ENCODE results near the gene SEMA3D.

Gene SEMA3D

DNA sequence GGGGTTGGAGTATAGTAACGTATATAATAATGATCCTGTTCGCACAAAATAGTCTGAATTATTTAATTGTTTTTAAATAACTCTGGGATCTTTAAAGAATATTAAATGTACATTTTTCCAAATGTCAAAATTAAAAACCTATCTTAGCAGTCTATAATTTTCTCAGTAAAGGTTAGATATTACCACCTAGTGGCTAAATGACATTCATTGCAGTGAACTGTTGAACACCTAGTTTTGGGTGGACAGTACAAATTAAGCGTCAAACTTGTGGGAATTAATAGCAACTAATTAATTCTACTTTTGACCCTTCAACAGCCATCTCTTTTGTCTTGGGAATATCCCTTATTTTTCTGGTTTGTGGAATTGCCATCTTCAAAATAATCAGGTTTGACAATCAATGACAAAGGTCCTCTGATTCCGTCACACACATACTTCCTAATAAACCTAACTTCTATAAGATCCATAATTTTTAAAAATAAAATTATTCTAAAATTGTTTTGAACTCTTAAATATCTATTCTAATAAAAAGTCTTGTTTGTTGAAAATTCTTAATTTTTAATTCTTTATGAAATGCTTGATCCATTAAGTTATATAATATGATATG, 165.7 kb downstream of the SEMA3D start:
- peak in 1 of 2 experiments; percentile 38 for DNase-seq (ENCODE audit: low spot score in 2 of 2)
- Histone ChIP-seq H3K27me3 (ENCODE audit: low read depth) (no peaks in the 10 kb centered on the region), H3K4me1 (peaks cover 15% of the 10 kb centered on the region), H3K36me3 (replicated peaks) (no peaks in the 10 kb centered on the region), H3K4me3 (no peak overlapping the region), H3K9me3 (no peaks in the 10 kb centered on the region)
- in situ Hi-C loops (cut with MboI; ENCODE audit: low sequenced_read_pairs), result loop anchor here (10.0 to 25.0 kb wide), 2 partner anchors 234 to 1046 kb away; no protein-coding TSS in a partner anchor

GRCh38 chr7:85019778-85020177, 167.1 kb downstream of the SEMA3D start:
- in situ Hi-C loops (cut with MboI; ENCODE audit: low sequenced_read_pairs), result loop anchor here (10.0 to 25.0 kb wide), 2 partner anchors 232 to 1045 kb away; no protein-coding TSS in a partner anchor
- DNase-seq (ENCODE audit: low spot score in 2 of 2), result no peak
- Histone ChIP-seq H3K4me1 (peaks cover 10% of the 10 kb centered on the region; the same call in 1 of the 2 replicates), H3K36me3 (replicated peaks) (no peaks in the 10 kb centered on the region), H3K27me3 (ENCODE audit: low read depth) (no peaks in the 10 kb centered on the region), H3K9me3 (no peaks in the 10 kb centered on the region), H3K4me3 (no peak overlapping the region)

DNA sequence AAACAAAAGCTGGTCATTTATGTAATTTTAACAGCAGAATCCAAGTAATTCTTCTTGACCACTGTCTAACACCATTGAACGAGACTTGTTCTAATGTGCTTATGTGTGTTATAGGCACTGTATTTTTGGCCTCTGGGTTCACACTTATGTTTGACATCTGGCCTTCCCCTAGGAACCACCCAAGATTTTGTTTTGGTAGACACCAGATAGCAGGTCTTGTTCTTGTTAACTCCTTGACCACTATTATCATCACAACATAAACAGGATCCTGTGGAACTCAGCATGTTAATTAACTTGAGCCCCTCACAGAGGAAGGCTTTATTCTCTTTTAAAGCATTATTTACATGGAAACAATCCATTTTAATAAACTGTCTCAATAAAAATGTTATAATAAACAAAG, 167.7 kb downstream of the SEMA3D start:
- no peak for DNase-seq (ENCODE audit: low spot score in 2 of 2)
- in situ Hi-C loops (cut with MboI; ENCODE audit: low sequenced_read_pairs), result loop anchor here (25.0 kb wide), 1 partner anchor 232 kb away; no protein-coding TSS in a partner anchor
- H3K27me3 ChIP-seq (ENCODE audit: low read depth), result no peaks in the 10 kb centered on the region

GRCh38 chr7:85018498-85018897, 168.4 kb downstream of the SEMA3D start:
- Histone ChIP-seq H3K4me1 (peaks cover 10% of the 10 kb centered on the region; the same call in 1 of the 2 replicates), H3K9me3 (no peaks in the 10 kb centered on the region), H3K27me3 (ENCODE audit: low read depth) (no peaks in the 10 kb centered on the region), H3K4me3 (no peak overlapping the region), H3K36me3 (replicated peaks) (no peaks in the 10 kb centered on the region)
- in situ Hi-C loops (cut with MboI; ENCODE audit: low sequenced_read_pairs), result loop anchor here (25.0 kb wide), 1 partner anchor 231 kb away; no protein-coding TSS in a partner anchor
- no peak for DNase-seq (ENCODE audit: low spot score in 2 of 2)

More for the DNA sequence above, 167.7 kb downstream of the SEMA3D start:
- peaks cover 10% of the 10 kb centered on the region; the same call in 1 of the 2 replicates for H3K4me1 ChIP-seq
- no peaks in the 10 kb centered on the region for H3K36me3 ChIP-seq (replicated peaks)
- no peaks in the 10 kb centered on the region for H3K9me3 ChIP-seq
- H3K4me3 ChIP-seq, result no peak overlapping the region

GRCh38 chr7:85016286-85016685, 170.6 kb downstream of the SEMA3D start:
- in situ Hi-C loops (cut with MboI; ENCODE audit: low sequenced_read_pairs), result loop anchor here (25.0 kb wide), 1 partner anchor 229 kb away; no protein-coding TSS in a partner anchor
- no peak for DNase-seq (ENCODE audit: low spot score in 2 of 2)
- Histone ChIP-seq H3K9me3 (no peaks in the 10 kb centered on the region), H3K36me3 (replicated peaks) (no peaks in the 10 kb centered on the region), H3K27me3 (ENCODE audit: low read depth) (no peaks in the 10 kb centered on the region), H3K4me1 (peaks cover 10% of the 10 kb centered on the region; the same call in 1 of the 2 replicates), H3K4me3 (no peak overlapping the region)

- in situ Hi-C loops (cut with MboI; ENCODE audit: low sequenced_read_pairs), result loop anchor here (25.0 kb wide), 1 partner anchor 228 kb away; no protein-coding TSS in a partner anchor
- Histone ChIP-seq H3K27me3 (ENCODE audit: low read depth) (no peaks in the 10 kb centered on the region), H3K36me3 (replicated peaks) (no peaks in the 10 kb centered on the region), H3K9me3 (no peaks in the 10 kb centered on the region), H3K4me1 (peaks cover 10% of the 10 kb centered on the region; the same call in 1 of the 2 replicates), H3K4me3 (no peak overlapping the region)
- peak in 1 of 2 experiments; percentile 30 for DNase-seq (ENCODE audit: low spot score in 2 of 2)
These were observed 171.8 kb downstream of the SEMA3D start for GRCh38 chr7:85014936-85015660.

DNA sequence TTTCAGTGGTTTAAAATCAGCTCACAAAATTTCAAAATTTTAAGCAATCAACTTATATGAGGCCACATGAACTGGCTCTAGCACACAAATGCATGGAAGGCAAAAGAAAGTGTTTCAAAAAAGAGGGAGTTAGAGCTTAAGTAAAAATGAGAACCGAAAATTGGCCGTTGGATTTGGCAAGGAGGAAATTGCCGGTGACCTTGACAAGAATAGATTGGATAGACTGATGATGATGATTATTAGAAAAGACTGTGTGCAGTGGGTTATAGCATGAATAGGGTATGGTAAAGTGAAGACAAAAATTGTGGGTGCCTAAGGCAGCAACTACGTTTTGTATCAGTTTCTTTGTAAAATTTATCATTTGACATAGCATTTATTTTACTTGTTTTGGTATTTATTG, 175.7 kb downstream of the SEMA3D start:
- no peaks in the 10 kb centered on the region for H3K36me3 ChIP-seq (replicated peaks)
- in situ Hi-C loops (cut with MboI; ENCODE audit: low sequenced_read_pairs), result loop anchor here (25.0 kb wide), 1 partner anchor 224 kb away; no protein-coding TSS in a partner anchor
- DNase-seq (ENCODE audit: low spot score in 2 of 2), result no peak
- H3K4me1 ChIP-seq, result no peaks in the 10 kb centered on the region
- no peaks in the 10 kb centered on the region for H3K27me3 ChIP-seq (ENCODE audit: low read depth)
- H3K4me3 ChIP-seq, result no peak overlapping the region
- no peaks in the 10 kb centered on the region for H3K9me3 ChIP-seq

DNA sequence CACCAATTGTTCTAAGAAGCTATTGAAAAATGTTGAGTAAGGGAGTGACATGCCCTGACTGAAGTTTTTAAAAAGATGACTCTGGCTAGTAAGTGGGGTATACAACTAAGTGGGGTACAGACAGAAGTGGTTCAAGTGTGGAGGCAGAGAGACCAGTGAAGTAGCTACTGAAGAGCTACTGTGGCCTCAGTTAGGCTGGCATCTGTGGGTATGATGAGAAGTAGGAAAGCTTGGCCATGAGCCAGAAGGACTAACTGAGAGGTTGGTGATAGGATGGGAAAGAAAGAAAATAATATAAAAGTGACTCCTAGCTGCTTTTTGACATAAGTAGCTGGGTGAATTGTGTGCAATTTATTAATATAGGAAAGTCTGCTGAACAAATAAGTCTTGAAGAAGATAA, 176.6 kb downstream of the SEMA3D start:
- Histone ChIP-seq H3K27me3 (ENCODE audit: low read depth) (no peaks in the 10 kb centered on the region), H3K4me3 (no peak overlapping the region), H3K9me3 (no peaks in the 10 kb centered on the region), H3K36me3 (replicated peaks) (no peaks in the 10 kb centered on the region), H3K4me1 (no peaks in the 10 kb centered on the region)
- DNase-seq (ENCODE audit: low spot score in 2 of 2), result no peak
- in situ Hi-C loops (cut with MboI; ENCODE audit: low sequenced_read_pairs), result loop anchor here (25.0 kb wide), 1 partner anchor 223 kb away; no protein-coding TSS in a partner anchor

DNA sequence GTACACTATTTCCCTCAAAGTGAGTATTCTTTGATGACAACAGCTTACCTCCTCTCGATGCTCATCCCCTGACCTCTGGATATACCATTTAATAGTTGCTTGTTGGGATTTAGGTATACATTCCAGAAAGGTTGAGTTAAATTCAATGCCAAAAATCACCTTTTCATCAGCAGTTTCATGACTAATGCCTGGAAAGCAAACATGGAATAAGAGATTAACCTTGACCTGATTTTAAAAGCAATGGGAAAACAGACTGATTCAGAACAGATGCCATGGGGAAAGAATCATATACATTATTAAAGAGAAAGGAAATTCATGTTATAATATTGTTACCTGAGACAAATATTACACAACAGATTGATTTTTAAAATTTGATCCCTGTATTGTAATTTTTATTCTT, 180.1 kb downstream of the SEMA3D start:
- H3K9me3 ChIP-seq, result no peaks in the 10 kb centered on the region
- peaks cover 8% of the 10 kb centered on the region; the same call in 1 of the 2 replicates for H3K4me1 ChIP-seq
- in situ Hi-C loops (cut with MboI; ENCODE audit: low sequenced_read_pairs), result loop anchor here (25.0 kb wide), 1 partner anchor 219 kb away; no protein-coding TSS in a partner anchor
- no peaks in the 10 kb centered on the region for H3K36me3 ChIP-seq (replicated peaks)
- no peak for DNase-seq (ENCODE audit: low spot score in 2 of 2)
- no peaks in the 10 kb centered on the region for H3K27me3 ChIP-seq (ENCODE audit: low read depth)
- no peak overlapping the region for H3K4me3 ChIP-seq

DNA sequence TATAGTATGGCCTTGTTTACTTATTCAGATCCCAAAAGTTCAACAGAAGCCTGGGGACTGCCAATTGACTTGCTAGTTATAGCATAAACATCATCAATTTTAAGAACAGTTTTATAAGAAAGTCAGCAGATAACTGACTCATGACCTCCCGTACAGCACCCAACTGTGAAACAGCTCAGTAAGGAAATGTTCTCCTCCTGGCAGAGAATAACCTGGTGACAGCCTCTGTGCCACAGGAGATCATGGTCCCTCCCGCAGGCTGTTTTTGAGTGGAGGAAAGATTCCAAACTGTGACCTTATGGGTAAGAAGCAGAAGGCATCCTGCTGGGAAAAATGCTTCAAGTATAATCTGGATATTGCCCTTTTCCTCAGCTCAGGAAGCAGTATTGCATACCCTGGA, 182.5 kb downstream of the SEMA3D start:
- DNase-seq (ENCODE audit: low spot score in 2 of 2), result no peak
- Histone ChIP-seq H3K4me1 (peaks cover 31% of the 10 kb centered on the region), H3K4me3 (no peak overlapping the region), H3K36me3 (replicated peaks) (no peaks in the 10 kb centered on the region), H3K9me3 (no peaks in the 10 kb centered on the region), H3K27me3 (ENCODE audit: low read depth) (no peaks in the 10 kb centered on the region)
- in situ Hi-C loops (cut with MboI; ENCODE audit: low sequenced_read_pairs), result loop anchor here (25.0 kb wide), 1 partner anchor 217 kb away; no protein-coding TSS in a partner anchor

DNA sequence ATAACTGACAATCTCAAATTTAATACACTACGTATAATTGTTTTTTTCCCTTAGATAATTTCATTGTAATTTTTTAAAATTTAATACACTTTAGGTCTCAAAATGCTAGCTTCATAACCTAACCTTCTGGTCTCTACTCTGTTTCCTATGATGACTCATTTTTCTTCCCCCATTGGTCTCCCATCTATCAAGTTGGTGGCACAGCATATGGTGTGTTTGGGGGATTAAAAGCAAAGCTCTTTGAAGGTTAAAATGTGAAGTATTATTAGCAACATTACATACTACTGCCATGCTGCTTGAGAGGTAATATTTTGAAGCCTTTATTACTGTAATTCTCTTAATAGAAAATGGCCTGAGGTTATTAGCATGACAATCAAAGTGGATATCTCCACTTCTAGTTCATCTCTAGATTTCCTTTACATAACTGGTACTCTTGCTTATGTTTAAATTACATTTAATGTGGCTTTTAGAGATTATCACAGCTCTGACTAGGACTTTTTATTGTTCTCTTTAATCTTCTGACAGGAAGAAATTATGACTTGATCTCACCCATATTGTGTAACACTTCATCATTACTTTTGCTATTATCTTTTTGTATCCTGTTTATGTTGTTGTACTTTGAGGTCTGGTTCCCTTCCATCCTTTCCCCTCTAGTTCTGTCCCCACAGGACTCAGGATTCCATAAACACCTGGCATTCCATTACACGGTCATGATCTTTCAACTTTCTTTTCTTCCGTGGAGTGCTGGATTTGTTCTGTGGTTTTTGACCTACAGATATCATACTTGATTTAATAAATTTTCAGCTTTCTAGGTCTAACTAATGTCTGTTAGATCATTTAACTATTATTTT, 185.1 kb downstream of the SEMA3D start:
- no peak overlapping the region for H3K4me3 ChIP-seq
- peaks cover 42% of the 10 kb centered on the region for H3K4me1 ChIP-seq
- peak in 1 of 2 experiments; percentile 39 for DNase-seq (ENCODE audit: low spot score in 2 of 2)
- no peaks in the 10 kb centered on the region for H3K9me3 ChIP-seq
- no peaks in the 10 kb centered on the region for H3K36me3 ChIP-seq (replicated peaks)
- no peaks in the 10 kb centered on the region for H3K27me3 ChIP-seq (ENCODE audit: low read depth)
- in situ Hi-C loops (cut with MboI; ENCODE audit: low sequenced_read_pairs), result loop anchor here (25.0 kb wide), 1 partner anchor 214 kb away; no protein-coding TSS in a partner anchor

DNA sequence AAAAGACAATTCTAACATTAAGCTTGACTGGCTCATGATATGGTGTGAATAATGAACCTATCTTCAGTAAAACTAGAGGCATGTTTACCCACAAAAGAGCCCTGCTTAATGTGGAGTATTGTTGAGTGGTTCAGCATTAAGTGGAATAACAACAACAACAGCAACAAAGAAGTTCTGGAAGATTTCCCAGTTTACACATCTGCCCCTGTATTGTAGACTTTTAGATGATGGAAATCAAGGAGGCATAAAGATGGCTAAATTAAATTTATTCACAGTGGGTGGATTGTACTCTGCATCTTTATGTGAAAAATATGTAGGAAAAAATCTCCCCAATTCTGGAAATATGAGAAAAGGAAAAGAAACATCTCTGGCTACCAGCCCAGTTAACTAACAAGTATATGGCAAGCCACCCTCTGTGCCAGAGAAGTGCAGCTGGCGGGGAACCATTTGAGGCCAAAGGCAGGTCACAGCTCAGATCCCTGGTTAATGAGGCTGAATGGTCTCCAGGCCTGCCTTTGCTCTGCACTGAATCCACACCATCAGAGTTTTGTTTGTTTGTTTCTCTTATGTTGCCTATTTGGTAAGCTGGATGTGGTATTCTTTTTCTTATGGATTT, 186.0 kb downstream of the SEMA3D start:
- H3K4me1 ChIP-seq, result peaks cover 42% of the 10 kb centered on the region
- no peaks in the 10 kb centered on the region for H3K36me3 ChIP-seq (replicated peaks)
- no peaks in the 10 kb centered on the region for H3K9me3 ChIP-seq
- no peak for DNase-seq (ENCODE audit: low spot score in 2 of 2)
- H3K27me3 ChIP-seq (ENCODE audit: low read depth), result no peaks in the 10 kb centered on the region
- in situ Hi-C loops (cut with MboI; ENCODE audit: low sequenced_read_pairs), result loop anchor here (25.0 kb wide), 1 partner anchor 214 kb away; no protein-coding TSS in a partner anchor
- no peak overlapping the region for H3K4me3 ChIP-seq

- peaks cover 42% of the 10 kb centered on the region for H3K4me1 ChIP-seq
- no peaks in the 10 kb centered on the region for H3K9me3 ChIP-seq
- in situ Hi-C loops (cut with MboI; ENCODE audit: low sequenced_read_pairs), result no loop called here
- H3K27me3 ChIP-seq (ENCODE audit: low read depth), result no peaks in the 10 kb centered on the region
- no peaks in the 10 kb centered on the region for H3K36me3 ChIP-seq (replicated peaks)
- H3K4me3 ChIP-seq, result no peak overlapping the region
- peak; percentile 56 to 58 for DNase-seq (ENCODE audit: low spot score in 2 of 2)
These were observed 187.4 kb downstream of the SEMA3D start for GRCh38 chr7:84999450-84999849.
